Endothelial cell of umbilical vein (primary cell): ENCODE data around the gene MRPL33. TPM values are rescaled to one million over a fixed set of nuclear protein-coding genes. Genes with fewer than 3 reads are reported as not detected.
"Not testable (repeated sequence)": the region's sequence is repeated elsewhere in the genome, so short reads cannot be mapped to it uniquely, and the experiment has no call there.

Experiments
- BruUV-seq: library from RNA; stranded (reverse); fragments of 400-500 nt; replicated peaks from 2 replicates; lab custom pipeline; 2021; lab: Mats Ljungman, UMichigan
- CTCF ChIA-PET: fragments of 300-600, 350-600 bp; sonication (Branson Sonifier 250); formaldehyde crosslinking; loops from one replicate; lab custom pipeline; 2021; ENCODE audit warnings: antibody characterized with exemption, inconsistent platforms; lab: Charles Lee
- POLR2A ChIA-PET: fragments of 300-600, 350-600 bp; sonication (Branson Sonifier 250); formaldehyde crosslinking; loops from one replicate; lab custom pipeline; 2021; ENCODE audit warnings: antibody characterized with exemption, inconsistent platforms; lab: Charles Lee
- DNase-seq: peaks from one replicate; pipeline ENCODE4 v3.0.0-alpha.2; 2011; ENCODE audit warnings: low read depth, low spot score
- FAIRE-seq: peaks from 2 replicates; lab custom pipeline; 2011; peaks lifted over from hg19 to GRCh38; lab: Jason Lieb, UNC
- H2AFZ ChIP-seq: 2 replicates; pipeline ENCODE4 v1.6.0; 2012; ENCODE audit warnings: low read depth, low read length, control low read depth, inconsistent platforms
- H3K27ac ChIP-seq: 2 replicates; pipeline ENCODE4 v1.5.1; 2011; ENCODE audit warnings: low read depth, mild to moderate bottlenecking, control low read depth, low read length, moderate library complexity; ENCODE audit not compliant: insufficient read depth
- H3K27me3 ChIP-seq, 2 experiments: 2 replicates each; pipeline versions ENCODE4 v1.6.0 to v1.6.1; 2011; ENCODE audit warnings: low read length in 2 of 2, mixed read lengths in 1 of 2; ENCODE audit not compliant: control insufficient read depth in 2 of 2, insufficient read depth in 2 of 2
- H3K36me3 ChIP-seq, 2 experiments: 2 replicates in 1 of 2; 3 replicates in 1 of 2; pipeline ENCODE4 v1.5.1; 2011; ENCODE audit warnings: low read length in 2 of 2, mild to moderate bottlenecking in 1 of 2, moderate library complexity in 1 of 2; ENCODE audit not compliant: control insufficient read depth in 2 of 2, insufficient read depth in 2 of 2; ENCODE audit errors: extremely low read depth in 1 of 2
- H3K4me1 ChIP-seq: 3 replicates; pipeline ENCODE4 v1.5.1; 2011; ENCODE audit warnings: mild to moderate bottlenecking, low read length; ENCODE audit not compliant: control insufficient read depth, insufficient read depth; ENCODE audit errors: extremely low read depth
- H3K4me2 ChIP-seq: 2 replicates; pipeline ENCODE4 v1.6.1; 2011; ENCODE audit warnings: low read length, control low read depth, mixed read lengths; ENCODE audit not compliant: insufficient read depth
- H3K4me3 ChIP-seq, 3 experiments: fragments of 200-600 bp in 1 of 3; sonication (generic), shearing (Covaris generic) in 1 of 3; replicated peaks in 1 of 3; 2 replicates each; pipeline ENCODE4 v1.5.1; 2011 to 2016; ENCODE audit warnings: control low read depth in 3 of 3, low read length in 3 of 3, mild to moderate bottlenecking in 2 of 3, inconsistent platforms in 1 of 3, low read depth in 1 of 3, moderate library complexity in 1 of 3; ENCODE audit not compliant: insufficient read depth in 1 of 3
- H3K79me2 ChIP-seq: 2 replicates; pipeline ENCODE4 v1.6.0; 2012; ENCODE audit warnings: low read length, inconsistent platforms; ENCODE audit not compliant: control insufficient read depth, insufficient read depth
- H3K9ac ChIP-seq: replicated peaks from 2 replicates; pipeline ENCODE3; 2011; ENCODE audit warnings: low read length, control low read depth; ENCODE audit not compliant: insufficient read depth; ENCODE audit errors: extremely low read depth
- H3K9me1 ChIP-seq: replicated peaks from 3 replicates; pipeline ENCODE4 v1.6.0; 2011; ENCODE audit warnings: mild to moderate bottlenecking, low read length; ENCODE audit not compliant: control insufficient read depth, insufficient read depth; ENCODE audit errors: extremely low read depth
- H3K9me3 ChIP-seq: replicated peaks from 2 replicates; pipeline ENCODE4 v1.5.1; 2012; ENCODE audit warnings: low read length, inconsistent platforms; ENCODE audit not compliant: control insufficient read depth, insufficient read depth
- H4K20me1 ChIP-seq: replicated peaks from 2 replicates; pipeline ENCODE3; 2011; ENCODE audit warnings: mild to moderate bottlenecking, low read length; ENCODE audit not compliant: control insufficient read depth, insufficient read depth; ENCODE audit errors: extremely low read depth
- EZH2 ChIP-seq: IDR thresholded peaks from 2 replicates; pipeline ENCODE4 v1.6.1; 2012; ENCODE audit warnings: borderline replicate concordance, low read depth, mild to moderate bottlenecking, moderate library complexity, low read length, inconsistent platforms; ENCODE audit not compliant: severe bottlenecking
- dilution Hi-C: fragments of 300-500 bp; cut with MboI; formaldehyde crosslinking; loops from one replicate; pipeline ENCODE4 v1.15.0; 2019; ENCODE audit warnings: low sequenced_read_pairs; ENCODE audit not compliant: extremely low pct_ligation_motif_present
- intact Hi-C: fragments of 100-400 bp; cut with micrococcal nuclease; formaldehyde crosslinking; loops from one replicate; pipeline ENCODE4 v1.10.0; 2022
- polyA plus RNA-seq, 4 experiments: library from polyadenylated mRNA; depleted of rRNA in 3 of 4; stranded (reverse) in 3 of 4; unstranded in 1 of 4; fragments of >200 nt; gene quantifications; 2 replicates each; pipeline versions ENCODE4 v1.2.1 to v1.2.3, GENCODE V29; 2011 to 2012; ENCODE audit warnings: missing spikeins in 1 of 4
- total RNA-seq: library from RNA; stranded (reverse); gene quantifications from 2 replicates; pipeline ENCODE4 v1.2.3, GENCODE V29; 2021

Gene MRPL33
- total and polyA plus RNA-seq, 2 donors (not counting 3 experiments of a cell fraction or from before 2014, with no cell fraction given), result 36.1 to 97.4 TPM

- H3K27me3 ChIP-seq, result no peaks in the 10 kb centered on the region
- no peak overlapping the region for H3K4me3 ChIP-seq
- intact Hi-C loops (no loop called here), dilution Hi-C loops (loop anchor here (25.0 kb wide), 1 partner anchor 664 kb away; no protein-coding TSS in a partner anchor)
- no TSS peak for BruUV-seq
- ChIA-PET POLR2A (no interaction called here), CTCF (interaction anchor here (1.0 to 1.1 kb wide), 2 partner anchors 24 to 25 kb away, joined by 3 to 4 read pairs; no protein-coding TSS in a partner anchor)
- H3K79me2 ChIP-seq, result no peaks in the 10 kb centered on the region
- no peak overlapping the region for H3K4me2 ChIP-seq
- H3K9me1 ChIP-seq, result no peaks in the 10 kb centered on the region
- no peaks in the 10 kb centered on the region for H3K36me3 ChIP-seq
- no peak for TF ChIP-seq EZH2
- H3K4me1 ChIP-seq, result no peaks in the 10 kb centered on the region
- DNase-seq (no peak), FAIRE-seq (no peak)
- no peak overlapping the region for H2AFZ ChIP-seq
- H4K20me1 ChIP-seq, result no peaks in the 10 kb centered on the region
- H3K9ac ChIP-seq, result no peak overlapping the region
- no peaks in the 10 kb centered on the region for H3K9me3 ChIP-seq
- no peak overlapping the region for H3K27ac ChIP-seq
Observed at GRCh38 chr2:27747827-27748352, 23.6 kb upstream of the MRPL33 start.

DNA sequence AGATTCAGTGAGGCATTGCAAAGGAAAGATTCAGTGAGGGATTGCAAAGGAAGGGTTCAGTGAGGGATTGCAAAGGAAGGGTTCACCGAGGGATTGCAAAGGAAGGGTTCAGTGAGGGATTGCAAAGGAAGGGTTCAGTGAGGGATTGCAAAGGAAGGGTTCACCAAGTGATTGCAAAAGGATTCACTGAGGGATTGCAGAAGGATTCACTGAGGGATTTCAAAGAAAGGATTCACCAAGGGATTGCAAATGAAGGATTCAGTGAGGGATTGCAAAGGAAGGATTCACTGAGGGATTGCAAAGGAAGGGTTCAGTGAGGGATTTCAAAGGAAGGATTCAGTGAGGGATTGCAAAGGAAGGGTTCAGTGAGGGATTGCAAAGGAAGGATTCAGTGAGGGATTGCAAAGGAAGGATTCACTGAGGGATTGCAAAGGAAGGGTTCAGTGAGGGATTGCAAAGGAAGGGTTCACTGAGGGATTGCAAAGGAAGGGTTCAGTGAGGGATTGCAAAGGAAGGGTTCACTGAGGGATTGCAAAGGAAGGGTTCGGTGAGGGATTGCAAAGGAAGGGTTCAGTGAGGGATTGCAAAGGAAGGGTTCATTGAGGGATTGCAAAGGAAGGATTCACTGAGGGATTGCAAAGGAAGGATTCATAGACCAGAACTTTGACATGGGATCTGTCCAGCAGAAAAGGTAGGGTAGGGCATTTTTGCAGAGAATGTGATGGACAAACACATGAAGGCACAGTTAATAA is 22.5 kb upstream of the MRPL33 start:
- H3K4me1 ChIP-seq, FAIRE-seq, H3K4me2 ChIP-seq, intact Hi-C loops, H4K20me1 ChIP-seq, H3K36me3 ChIP-seq, BruUV-seq, POLR2A ChIA-PET, H3K27me3 ChIP-seq, DNase-seq, H3K4me3 ChIP-seq, H3K27ac ChIP-seq, H2AFZ ChIP-seq, H3K9me3 ChIP-seq, H3K9me1 ChIP-seq, H3K9ac ChIP-seq, H3K79me2 ChIP-seq: not testable (repeated sequence)
- dilution Hi-C loops, result loop anchor here (25.0 kb wide), 1 partner anchor 663 kb away; no protein-coding TSS in a partner anchor
- CTCF ChIA-PET, result interaction anchor here (1.0 kb wide), 1 partner anchor 26 kb away, joined by 4 read pairs; no protein-coding TSS in a partner anchor
